Measurements from ENCODE around the gene GEMIN5. TPM values are rescaled to one million over a fixed set of nuclear protein-coding genes. Genes with fewer than 3 reads are reported as not detected.

The GEMIN5 gene
- polyA plus RNA-seq, 2 of the 4 experiments (the other 2 are of a cell fraction), result 20.2 to 22.6 TPM

DNA sequence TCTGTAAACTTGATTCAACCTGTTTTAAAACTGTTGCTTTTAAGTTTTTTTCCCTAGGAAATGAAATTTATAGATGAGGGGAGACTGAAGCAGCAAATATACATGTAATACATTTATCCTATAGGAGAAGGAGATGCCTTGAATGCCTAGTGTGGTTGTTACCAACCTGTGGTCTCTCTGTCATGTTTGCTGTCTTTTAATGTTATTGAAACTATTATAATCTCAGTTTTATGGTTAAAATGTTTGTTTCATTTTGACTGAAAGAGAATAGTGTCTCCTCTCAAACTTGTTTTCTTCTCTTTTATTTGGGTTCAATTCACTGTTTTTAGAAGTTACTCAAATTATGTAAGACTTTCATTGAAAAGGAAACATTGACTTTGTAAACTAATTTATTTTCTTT lies 18.7 kb upstream of the GEMIN5 start (continued):
- TF ChIP-seq, protein P1, sequence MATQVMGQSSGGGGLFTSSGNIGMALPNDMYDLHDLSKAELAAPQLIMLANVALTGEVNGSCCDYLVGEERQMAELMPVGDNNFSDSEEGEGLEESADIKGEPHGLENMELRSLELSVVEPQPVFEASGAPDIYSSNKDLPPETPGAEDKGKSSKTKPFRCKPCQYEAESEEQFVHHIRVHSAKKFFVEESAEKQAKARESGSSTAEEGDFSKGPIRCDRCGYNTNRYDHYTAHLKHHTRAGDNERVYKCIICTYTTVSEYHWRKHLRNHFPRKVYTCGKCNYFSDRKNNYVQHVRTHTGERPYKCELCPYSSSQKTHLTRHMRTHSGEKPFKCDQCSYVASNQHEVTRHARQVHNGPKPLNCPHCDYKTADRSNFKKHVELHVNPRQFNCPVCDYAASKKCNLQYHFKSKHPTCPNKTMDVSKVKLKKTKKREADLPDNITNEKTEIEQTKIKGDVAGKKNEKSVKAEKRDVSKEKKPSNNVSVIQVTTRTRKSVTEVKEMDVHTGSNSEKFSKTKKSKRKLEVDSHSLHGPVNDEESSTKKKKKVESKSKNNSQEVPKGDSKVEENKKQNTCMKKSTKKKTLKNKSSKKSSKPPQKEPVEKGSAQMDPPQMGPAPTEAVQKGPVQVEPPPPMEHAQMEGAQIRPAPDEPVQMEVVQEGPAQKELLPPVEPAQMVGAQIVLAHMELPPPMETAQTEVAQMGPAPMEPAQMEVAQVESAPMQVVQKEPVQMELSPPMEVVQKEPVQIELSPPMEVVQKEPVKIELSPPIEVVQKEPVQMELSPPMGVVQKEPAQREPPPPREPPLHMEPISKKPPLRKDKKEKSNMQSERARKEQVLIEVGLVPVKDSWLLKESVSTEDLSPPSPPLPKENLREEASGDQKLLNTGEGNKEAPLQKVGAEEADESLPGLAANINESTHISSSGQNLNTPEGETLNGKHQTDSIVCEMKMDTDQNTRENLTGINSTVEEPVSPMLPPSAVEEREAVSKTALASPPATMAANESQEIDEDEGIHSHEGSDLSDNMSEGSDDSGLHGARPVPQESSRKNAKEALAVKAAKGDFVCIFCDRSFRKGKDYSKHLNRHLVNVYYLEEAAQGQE (IDR thresholded peaks at IDR 0.05), result no peak
- TF ChIP-seq HMGXB4 (CRISPR knock-in tag; IDR thresholded peaks at IDR 0.05; ENCODE audit: borderline replicate concordance) (no peak), RFX5 (IDR thresholded peaks at IDR 0.05) (no peak), HES2 (IDR thresholded peaks at IDR 0.05) (no peak), CBX8 (IDR thresholded peaks at IDR 0.05) (no peak), RARB (CRISPR knock-in tag; IDR thresholded peaks at IDR 0.05) (no peak), POLR2AphosphoS2 (conservative IDR thresholded peaks at IDR 0.05; ENCODE audit: low read length) (no peak), MAFK (IDR thresholded peaks at IDR 0.05; ENCODE audit: partially characterized antibody) (no peak)
- TF ChIP-seq, protein P2, sequence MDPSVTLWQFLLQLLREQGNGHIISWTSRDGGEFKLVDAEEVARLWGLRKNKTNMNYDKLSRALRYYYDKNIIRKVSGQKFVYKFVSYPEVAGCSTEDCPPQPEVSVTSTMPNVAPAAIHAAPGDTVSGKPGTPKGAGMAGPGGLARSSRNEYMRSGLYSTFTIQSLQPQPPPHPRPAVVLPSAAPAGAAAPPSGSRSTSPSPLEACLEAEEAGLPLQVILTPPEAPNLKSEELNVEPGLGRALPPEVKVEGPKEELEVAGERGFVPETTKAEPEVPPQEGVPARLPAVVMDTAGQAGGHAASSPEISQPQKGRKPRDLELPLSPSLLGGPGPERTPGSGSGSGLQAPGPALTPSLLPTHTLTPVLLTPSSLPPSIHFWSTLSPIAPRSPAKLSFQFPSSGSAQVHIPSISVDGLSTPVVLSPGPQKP (IDR thresholded peaks at IDR 0.05; ENCODE audit: low read depth, low read length), result no peak

GRCh38 chr5:154949781-154950180 lies 11.8 kb upstream of the GEMIN5 start:
- H3K9me3 ChIP-seq, result no peaks in the 10 kb centered on the region
- DNase-seq (ENCODE audit: low read depth in 1 of 2, low spot score in 1 of 2), result no peak
- no peak for ATAC-seq
- H3K4me1 ChIP-seq, result no peaks in the 10 kb centered on the region
- CTCF ChIA-PET, result interaction anchor here (1.6 kb wide), 1 partner anchor 9 kb away, joined by 6 read pairs; no protein-coding TSS in a partner anchor
- TF ChIP-seq, protein P3, sequence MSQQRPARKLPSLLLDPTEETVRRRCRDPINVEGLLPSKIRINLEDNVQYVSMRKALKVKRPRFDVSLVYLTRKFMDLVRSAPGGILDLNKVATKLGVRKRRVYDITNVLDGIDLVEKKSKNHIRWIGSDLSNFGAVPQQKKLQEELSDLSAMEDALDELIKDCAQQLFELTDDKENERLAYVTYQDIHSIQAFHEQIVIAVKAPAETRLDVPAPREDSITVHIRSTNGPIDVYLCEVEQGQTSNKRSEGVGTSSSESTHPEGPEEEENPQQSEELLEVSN (IDR thresholded peaks at IDR 0.05; ENCODE audit: borderline replicate concordance, low read depth), result no peak
- TF ChIP-seq SMC3 (IDR thresholded peaks at IDR 0.05) (no peak), KDM5A (IDR thresholded peaks at IDR 0.05) (no peak), HOXA7 (CRISPR knock-in tag; IDR thresholded peaks at IDR 0.05) (no peak), TFCP2L1 (CRISPR knock-in tag; IDR thresholded peaks at IDR 0.05) (no peak), HEYL (CRISPR knock-in tag; IDR thresholded peaks at IDR 0.05) (no peak), RNF2 (IDR thresholded peaks at IDR 0.05; ENCODE audit: borderline replicate concordance, low read depth) (no peak), NR3C1 (IDR thresholded peaks at IDR 0.05) (no peak), CBX2 (IDR thresholded peaks at IDR 0.05; ENCODE audit: borderline replicate concordance, low read depth) (no peak), SREBF2 (IDR thresholded peaks at IDR 0.05) (no peak), HMGXB4 (CRISPR knock-in tag; IDR thresholded peaks at IDR 0.05; ENCODE audit: borderline replicate concordance) (no peak), ZSCAN20 (CRISPR knock-in tag; IDR thresholded peaks at IDR 0.05) (no peak), GATA3 (IDR thresholded peaks at IDR 0.05; ENCODE audit: borderline replicate concordance) (no peak)
- TF ChIP-seq, protein P1 (IDR thresholded peaks at IDR 0.05), result no peak
- WGBS (ENCODE audit: missing lambda C conversion rate), result 60% methylated on average over 2 of the region's 2 CpGs
- no peak overlapping the region for H3K4me3 ChIP-seq
- POLR2A ChIA-PET, result no interaction called here
- FAIRE-seq, result no peak
- no peak overlapping the region for H3K4me2 ChIP-seq
- no peak overlapping the region for H3K27ac ChIP-seq
